ENCODE results near the gene CRMP1.

Gene CRMP1

GRCh38 chr4:5919571-5919970, 26.7 kb upstream of the CRMP1 start:
- no peak for DNase-seq (ENCODE audit: low spot score)

DNA sequence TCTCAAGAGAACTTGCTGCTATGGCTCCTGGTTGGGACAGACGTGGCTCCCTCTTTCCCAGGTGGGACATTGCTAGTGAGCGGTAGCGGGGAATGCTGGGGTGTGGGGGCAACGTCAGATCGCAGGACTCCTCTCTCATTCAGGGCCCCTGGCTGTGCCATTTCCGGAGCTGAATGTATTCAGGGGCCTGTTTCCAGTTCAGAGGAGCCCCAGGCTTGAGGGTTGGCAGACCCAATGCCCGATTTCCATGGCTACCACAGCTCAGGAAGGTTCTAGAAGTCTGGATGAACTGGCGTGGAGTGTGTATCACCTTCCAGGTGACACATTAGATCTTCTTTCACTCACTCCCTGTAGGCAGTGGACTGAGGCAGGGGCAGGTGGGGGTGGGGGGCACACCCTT, 26.2 kb upstream of the CRMP1 start:
- no peak for DNase-seq (ENCODE audit: low spot score)

- DNase-seq (ENCODE audit: low spot score): no peak
Observed at GRCh38 chr4:5918331-5918985, 25.6 kb upstream of the CRMP1 start.

- no peak for DNase-seq (ENCODE audit: low spot score)
Observed at GRCh38 chr4:5917672-5918071, 24.8 kb upstream of the CRMP1 start.

DNA sequence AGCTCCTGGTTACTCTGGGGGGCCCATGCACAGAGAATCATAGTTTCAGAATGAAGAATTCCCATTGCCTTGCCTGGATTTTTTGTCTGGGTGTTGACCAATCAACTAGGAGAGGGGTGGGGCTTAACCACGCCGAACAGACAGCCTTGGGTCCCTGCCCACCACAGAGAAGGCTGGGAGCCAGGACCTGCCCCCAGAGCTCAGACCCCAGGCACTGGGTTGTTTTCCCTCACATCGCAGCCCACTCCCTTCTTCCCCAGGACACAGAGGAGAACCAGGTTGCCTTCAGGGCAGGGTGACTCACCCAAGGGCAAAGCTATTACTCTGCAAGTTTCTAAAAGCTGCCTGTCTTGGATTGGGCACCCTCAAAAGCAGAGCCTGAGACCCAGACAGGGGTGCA, 23.3 kb upstream of the CRMP1 start:
- no peak for DNase-seq (ENCODE audit: low spot score)

GRCh38 chr4:5913454-5913853, 20.6 kb upstream of the CRMP1 start:
- no peak for DNase-seq (ENCODE audit: low spot score)

GRCh38 chr4:5912614-5913019, 19.7 kb upstream of the CRMP1 start:
- no peak for DNase-seq (ENCODE audit: low spot score)

- DNase-seq (ENCODE audit: low spot score): no peak
Observed at GRCh38 chr4:5908876-5909427, 16.1 kb upstream of the CRMP1 start.

- no peak for DNase-seq (ENCODE audit: low spot score)
Observed at GRCh38 chr4:5906191-5906590, 13.3 kb upstream of the CRMP1 start.

- no peak for DNase-seq (ENCODE audit: low spot score)
Observed at GRCh38 chr4:5905714-5906113, 12.8 kb upstream of the CRMP1 start.

GRCh38 chr4:5900844-5901243, 8.0 kb upstream of the CRMP1 start:
- DNase-seq (ENCODE audit: low spot score): no peak

- DNase-seq (ENCODE audit: low spot score): no peak
Observed at GRCh38 chr4:5899881-5900280, 7.0 kb upstream of the CRMP1 start.

DNA sequence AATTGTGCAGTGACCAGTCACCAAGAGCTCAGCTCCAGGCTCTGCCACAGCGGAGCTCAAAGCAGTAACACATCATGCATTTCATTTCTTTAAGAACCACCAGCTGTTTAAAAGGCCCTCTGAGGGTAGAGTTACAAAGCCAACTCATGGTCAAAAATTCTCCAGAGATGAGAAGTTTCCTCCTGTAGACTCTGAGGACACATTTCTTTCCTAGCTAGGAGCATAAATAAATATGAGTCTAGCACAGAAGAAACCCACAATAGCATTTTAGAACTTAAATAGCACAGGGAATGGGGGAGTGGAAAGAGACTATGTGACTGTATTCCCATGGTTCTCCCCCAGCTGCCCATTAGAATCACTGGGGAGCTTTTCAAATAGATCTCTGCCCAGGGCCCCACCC, 6.5 kb upstream of the CRMP1 start:
- DNase-seq (ENCODE audit: low spot score): no peak

GRCh38 chr4:5897674-5898073, 4.8 kb upstream of the CRMP1 start:
- no peak for DNase-seq (ENCODE audit: low spot score)

- no peak for DNase-seq (ENCODE audit: low spot score)
Observed at GRCh38 chr4:5895287-5895686, 2.4 kb upstream of the CRMP1 start.

DNA sequence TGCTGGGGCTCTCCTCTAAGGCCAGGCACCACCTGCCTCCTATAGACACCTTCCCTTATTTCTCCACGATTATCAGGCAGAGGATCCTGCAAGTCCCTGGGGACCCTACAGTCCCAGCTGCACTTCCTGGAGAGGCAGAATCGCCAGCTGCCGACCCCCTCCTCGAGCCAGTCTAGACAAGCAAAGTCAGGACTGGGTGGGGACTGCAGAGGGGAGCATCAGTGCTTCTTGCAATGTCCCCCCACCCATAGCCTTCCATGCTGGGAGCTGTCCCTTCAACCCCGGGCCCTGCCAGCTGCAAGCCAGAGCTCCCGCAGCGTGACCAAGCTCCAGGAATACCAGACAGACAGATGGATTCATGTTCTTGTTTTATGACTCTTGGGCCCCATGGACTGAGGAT, 1.4 kb upstream of the CRMP1 start:
- DNase-seq (ENCODE audit: low spot score): no peak

GRCh38 chr4:5893591-5893990, 705 bp upstream of the CRMP1 start:
- no peak for DNase-seq (ENCODE audit: low spot score)

GRCh38 chr4:5892323-5893003, 423 bp downstream of the CRMP1 start:
- no peak for DNase-seq (ENCODE audit: low spot score)

DNA sequence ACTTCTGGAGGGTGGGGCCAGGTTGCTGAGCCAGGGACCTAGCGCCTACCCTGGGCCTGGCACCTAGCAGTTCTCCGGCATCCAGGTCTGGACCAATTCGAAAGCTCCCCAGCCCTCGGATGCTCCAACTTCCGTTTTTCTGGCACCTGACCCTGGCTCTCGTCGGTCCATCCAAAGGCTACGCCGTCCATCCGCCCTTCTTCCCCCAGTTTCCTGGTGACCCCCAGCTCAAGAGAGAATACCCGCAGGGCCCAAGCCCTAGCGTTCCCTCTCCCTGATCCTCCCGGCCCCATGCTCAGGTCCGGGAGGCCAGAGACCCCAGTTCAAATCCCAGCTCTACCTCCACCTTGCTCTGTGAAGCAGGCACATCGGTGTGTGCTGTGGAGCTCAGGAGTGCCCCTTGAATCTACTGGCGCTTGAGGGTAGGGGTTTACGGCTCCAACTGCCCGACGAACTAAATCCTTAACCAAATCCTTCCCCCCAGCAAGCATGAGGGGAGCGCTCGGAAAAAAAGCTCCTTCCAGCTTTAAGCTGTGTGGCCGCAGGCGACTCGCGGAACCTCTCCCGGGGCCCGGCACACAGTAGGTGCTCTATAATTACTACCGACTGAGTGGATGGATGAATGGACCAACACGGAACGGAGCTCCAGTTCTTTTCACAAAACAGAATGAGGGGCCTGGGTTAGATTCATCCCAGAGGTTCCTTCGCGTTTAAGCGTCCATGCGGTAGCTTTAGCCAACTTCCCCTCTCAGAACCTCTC, 1.1 kb downstream of the CRMP1 start:
- no peak for DNase-seq (ENCODE audit: low spot score)

DNA sequence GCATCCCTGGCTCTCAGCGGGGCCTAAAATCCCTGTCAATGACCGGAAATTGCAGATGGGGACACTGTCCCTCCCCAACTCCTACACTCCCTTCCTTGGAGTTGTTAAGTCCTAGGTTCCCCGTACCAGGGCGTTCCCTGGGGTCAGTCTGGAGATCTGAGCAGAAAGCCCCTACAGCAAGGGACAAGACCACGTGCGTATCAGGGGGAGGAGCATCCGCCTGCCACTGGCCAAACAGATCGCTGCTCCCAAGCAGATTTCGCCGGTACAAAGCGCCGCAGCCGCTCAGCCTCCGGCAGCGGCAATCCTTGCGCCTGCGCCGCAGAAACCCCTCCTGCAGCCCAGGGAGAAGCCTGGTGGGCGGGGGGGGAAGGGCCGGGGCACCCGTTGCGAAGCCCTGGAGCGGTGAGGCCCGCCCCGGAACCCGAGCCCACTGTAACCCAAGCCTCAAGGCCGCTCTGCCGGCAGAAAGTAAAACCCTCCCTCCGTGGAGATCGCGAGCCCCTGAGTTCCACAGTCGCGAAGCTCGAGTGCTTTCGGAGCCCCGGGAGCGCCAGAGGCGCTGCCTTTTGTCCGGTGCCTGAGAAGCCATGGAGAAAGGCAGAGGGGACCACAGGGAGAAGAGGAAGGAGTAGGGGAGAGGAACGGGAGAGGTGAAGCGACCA, 2.7 kb downstream of the CRMP1 start:
- DNase-seq (ENCODE audit: low spot score): no peak

DNA sequence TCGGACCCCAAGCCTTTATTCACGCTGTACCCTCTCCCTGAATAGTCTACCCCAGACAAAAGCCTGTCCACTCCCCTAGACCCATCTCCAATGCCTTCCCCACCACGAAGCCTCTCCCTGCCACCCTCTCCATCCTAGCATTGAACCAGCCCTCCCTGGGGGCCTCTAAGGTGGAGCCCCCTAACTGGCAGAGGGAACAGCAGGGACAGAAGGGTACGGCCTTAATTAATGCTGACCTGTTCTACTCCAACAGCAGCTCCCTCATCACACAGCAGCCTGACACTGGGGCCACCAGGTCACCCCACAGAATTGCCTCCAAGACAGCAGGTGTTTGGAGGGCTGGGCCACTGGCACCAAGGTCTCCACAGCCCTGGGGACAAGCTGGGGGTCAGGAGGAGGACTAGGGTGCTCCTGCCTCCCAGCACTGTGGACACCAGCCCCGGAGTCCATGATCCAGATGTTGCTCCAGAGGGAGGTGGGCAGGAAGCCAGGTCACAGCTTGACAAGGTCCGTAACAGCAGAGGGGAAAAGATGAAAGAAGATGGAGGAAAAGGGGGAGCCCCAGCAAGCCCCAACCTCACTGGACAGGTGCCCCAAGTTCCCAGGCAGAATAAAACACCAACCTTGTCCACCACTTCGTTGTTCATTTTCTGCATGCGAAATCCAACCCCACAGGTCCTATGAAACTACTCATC, 3.7 kb downstream of the CRMP1 start:
- DNase-seq (ENCODE audit: low spot score): no peak
